ENCODE results near the gene MRPL53.
"Not testable (repeated sequence)": the region's sequence is repeated elsewhere in the genome, so short reads cannot be mapped to it uniquely, and the experiment has no call there.

Gene MRPL53

DNA sequence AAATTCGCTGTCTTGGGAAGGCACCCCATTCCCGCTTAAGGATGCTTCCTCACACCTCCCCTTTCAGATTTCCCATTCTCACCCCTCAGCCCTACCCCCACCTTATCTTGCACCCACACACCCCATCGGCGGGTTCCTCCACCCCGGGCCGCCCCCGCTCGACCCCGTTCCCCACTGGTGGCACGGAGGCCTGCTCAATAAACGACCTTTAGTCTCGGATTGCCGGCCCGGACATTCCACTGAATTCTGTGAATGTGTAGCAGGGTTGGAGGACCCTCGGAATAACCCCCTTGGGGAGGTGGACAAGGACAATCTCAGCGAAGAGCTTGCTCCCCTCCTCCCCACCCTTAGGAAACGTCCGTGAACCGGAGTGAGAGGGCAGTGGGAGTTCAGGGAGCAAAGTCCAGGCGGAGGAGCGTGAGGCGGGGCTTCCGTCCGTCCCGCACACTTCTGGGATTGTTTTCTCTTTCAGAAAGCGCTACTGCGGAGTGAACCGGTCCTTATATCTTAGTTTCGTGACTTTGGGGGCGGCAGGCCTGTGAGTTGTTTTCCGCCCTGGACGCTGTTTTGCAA is 29.8 kb upstream of the MRPL53 start:
- DNase-seq (ENCODE audit: low spot score) = peak; percentile 91

- DNase-seq (ENCODE audit: low spot score) = no peak
These were observed 29.0 kb upstream of the MRPL53 start for GRCh38 chr2:74501335-74502071.

GRCh38 chr2:74500578-74500946 is 28.1 kb upstream of the MRPL53 start:
- no peak for DNase-seq (ENCODE audit: low spot score)

GRCh38 chr2:74499940-74500577 is 27.6 kb upstream of the MRPL53 start:
- DNase-seq (ENCODE audit: low spot score) = no peak

DNA sequence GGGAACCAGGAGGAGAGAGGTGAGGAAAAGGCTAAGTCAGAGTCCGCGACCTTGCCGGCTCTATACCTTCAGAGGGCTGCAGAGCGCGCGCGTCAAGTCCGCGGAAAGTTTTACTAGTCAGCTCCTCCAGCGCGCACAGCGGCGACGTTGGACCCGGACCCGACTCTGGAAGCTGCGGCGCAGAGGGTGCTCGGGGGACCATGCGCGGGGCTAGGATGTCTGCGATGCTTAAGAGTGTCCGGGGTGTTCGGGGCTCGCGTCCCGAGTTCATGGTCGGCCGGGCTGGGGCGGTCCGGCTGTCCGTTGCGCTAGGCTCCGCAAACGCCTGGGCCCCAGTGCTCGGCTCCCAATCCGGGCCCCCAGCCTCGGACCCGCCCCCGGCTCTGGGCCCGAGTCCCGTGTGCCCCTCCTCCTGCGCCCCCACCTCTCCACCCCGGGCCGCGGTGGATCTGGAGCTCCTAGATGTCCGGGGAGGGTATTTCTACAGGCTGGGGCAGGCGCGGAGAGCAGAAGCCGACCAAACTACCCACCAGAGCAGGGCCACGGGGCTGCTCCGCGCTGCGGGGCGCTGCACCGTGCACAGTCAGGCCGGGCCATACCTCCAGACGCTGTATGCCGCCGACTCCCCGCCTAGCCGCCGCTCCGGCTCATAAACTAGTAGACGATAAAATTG is 26.9 kb upstream of the MRPL53 start, which contains the start of gene LBX2:
Gene LBX2, minus strand, starts transcription at position 337 of the 673 bp plus-strand sequence. Its CDS starts 66 bp downstream, at position 271.
- peak; percentile 56 for DNase-seq (ENCODE audit: low spot score)

DNA sequence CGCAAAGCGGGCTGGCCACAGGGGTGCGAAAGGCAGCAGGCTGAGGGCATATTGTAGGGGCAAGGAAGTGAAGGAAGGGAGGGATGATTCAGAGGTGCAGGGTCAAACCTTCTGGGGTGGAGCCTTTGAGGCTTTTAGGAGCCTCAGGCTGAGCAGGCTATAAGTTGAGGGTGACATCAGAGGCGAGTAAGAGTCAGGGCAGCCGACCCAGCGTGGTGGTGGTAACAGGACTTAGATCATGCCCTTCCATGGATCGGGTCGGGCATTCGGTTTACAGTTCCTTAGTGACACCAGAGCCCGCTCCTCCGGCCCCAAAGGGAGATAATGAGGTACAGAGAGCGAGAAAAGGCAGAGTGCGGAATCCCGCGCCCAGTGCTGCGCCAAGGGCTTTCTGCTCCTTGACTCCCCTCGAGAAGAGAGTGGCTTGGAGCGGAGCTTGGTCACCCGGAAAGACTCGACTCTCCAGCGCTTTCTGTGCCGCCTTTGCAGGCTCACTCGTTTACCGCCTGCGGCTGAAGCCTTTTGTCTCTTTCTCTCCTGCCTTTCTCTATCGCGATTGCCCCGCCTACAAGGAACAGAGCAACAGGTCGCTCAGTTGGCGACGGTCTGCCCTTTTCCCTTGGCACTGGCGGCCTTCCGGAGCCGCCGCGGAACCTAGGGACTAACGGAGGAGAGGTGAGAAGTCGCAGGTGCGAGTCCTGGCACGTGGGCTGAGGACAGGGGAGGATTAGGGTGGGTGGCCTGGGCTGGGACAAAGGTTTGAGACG is 26.2 kb upstream of the MRPL53 start:
- no peak for DNase-seq (ENCODE audit: low spot score)

GRCh38 chr2:74497777-74498499 is 25.5 kb upstream of the MRPL53 start:
- DNase-seq (ENCODE audit: low spot score) = no peak

DNA sequence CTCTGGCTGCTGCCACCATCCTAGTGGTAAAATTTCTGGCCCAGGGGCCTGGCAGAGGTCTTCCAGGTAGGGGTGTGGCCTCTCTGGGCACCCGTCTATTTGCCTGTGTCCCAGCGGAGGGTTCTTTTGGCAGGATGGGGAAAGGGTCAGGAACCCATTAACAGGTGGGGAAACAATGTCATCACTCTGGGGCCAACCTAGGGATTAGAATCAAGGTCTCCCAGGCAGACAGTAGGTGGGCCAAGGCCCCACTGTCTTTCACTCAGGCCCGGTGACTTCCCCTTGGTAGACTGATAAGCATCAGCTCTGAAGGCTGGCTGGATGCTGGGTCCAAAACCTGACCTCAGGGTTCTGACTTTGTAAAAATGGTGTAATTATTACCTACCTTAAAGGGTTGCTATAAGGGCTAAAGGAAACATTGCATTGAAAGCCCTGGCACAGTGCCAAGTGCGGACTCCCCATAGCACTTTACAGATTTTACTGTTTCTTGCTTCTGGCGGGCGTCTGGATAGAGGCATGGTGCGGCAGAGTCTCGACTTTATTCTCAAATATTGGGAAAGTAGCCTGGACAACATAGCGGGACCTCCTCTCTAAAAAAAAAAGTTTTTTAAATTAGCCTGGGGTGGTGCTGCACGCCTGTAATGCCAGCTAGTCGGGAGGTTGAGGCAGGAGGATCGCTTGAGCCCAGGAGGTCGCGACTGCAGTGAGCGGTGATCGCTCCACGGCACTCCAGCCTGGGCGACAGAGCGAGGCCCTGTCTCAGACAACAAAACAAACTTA is 24.7 kb upstream of the MRPL53 start:
- DNase-seq (ENCODE audit: low spot score) = no peak

DNA sequence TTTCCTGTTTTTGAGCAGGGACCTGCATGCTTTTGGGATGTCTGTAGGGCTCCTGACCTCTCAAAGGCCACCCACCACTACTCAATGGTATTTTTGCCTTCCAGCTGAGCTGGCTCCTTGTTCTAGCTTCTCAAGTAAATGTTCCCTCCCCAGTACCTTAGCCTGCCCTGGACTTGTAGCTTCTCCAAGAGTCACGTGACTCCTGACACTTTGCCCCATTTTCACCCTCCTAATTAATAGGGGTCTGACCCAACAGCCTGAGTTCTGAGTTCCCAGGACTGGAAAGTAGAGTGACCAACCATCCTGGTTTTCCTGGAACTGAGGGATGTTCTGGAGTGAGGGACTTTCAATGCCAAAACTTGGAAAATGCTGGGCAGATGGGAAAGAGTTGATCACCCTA is 23.0 kb upstream of the MRPL53 start:
- DNase-seq (ENCODE audit: low spot score) = no peak

- DNase-seq (ENCODE audit: low spot score) = no peak
These were observed 21.1 kb upstream of the MRPL53 start for GRCh38 chr2:74493546-74493945.

DNA sequence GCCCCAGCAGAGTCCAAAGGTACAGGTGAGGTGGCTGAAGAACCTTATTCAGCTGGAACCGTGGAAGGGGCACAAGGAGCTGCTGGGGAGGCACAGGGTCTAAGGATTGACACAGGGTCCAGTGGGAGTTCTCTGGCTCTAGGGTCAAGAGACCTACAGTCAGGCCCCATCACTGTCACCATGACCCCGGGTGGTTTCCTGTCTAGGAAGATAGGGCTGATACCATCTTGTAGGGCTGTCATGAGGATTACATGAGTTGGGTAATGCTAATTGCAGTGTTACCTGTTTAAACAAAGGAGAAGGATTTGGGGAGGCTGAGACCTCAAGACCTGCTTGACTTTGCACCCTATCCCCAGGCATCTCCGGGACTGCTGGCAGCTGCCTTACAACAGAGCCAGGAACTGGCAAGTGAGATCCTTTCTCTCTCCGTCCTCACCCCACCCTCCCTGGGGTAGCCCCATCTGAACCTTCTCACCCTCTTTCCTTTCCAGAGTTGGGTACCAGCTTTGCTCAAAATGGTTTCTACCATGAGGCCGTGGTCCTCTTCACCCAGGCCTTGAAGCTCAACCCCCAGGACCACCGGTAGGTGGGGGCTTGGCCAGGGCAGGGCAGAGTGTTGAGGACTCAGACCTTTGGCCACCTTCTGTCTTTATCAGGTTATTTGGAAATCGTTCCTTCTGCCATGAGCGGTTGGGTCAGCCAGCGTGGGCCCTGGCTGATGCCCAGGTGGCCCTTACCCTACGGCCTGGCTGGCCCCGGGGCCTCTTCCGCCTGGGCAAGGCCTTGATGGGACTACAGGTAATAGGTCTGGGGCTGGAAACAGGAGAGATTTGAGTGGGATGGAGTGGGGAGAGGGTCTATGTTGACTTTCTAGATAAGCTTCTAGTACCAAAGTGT is 19.4 kb upstream of the MRPL53 start:
- no peak for DNase-seq (ENCODE audit: low spot score)

GRCh38 chr2:74489906-74490305 is 17.4 kb upstream of the MRPL53 start:
- no peak for DNase-seq (ENCODE audit: low spot score)

DNA sequence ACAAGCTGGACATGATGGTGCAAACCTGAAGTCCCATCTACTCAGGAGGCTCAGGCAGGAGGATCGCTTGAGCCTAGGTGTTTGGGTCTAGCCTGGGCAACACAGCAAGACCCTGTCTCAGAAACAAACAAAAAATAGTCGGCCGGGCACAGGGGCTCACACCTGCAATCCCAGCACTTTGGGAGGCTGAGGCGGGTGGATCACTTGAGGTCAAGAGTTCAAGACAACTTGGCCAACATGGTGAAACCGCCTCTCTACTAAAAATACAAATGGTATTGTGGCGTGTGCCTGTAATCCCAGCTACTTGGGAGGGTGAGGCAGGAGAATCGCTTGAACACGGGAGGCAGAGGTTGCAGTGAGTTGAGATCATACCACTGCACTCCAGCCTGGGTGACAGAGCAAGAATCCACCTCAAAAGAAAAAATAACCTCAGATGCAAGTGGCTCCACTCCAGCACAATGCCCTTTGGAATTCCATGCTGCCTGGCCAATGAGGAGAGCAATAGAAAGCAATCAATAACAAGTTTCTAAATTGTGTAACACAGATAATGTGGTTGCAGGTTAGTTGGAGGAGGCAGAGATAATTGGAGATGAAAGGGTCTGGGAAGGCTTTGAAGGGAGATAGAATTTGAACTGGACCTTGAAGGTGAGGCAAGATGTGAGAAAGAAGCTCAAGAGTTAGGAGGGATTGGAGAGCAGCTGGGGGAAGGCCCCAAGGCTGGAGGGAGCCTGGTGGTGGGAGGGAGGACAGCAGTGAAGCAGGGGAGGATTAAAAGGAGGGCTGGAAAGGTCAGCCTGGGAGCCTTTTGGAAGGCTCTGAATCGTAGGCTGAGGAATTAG is 16.4 kb upstream of the MRPL53 start:
- DNase-seq (ENCODE audit: low spot score) = no peak

DNA sequence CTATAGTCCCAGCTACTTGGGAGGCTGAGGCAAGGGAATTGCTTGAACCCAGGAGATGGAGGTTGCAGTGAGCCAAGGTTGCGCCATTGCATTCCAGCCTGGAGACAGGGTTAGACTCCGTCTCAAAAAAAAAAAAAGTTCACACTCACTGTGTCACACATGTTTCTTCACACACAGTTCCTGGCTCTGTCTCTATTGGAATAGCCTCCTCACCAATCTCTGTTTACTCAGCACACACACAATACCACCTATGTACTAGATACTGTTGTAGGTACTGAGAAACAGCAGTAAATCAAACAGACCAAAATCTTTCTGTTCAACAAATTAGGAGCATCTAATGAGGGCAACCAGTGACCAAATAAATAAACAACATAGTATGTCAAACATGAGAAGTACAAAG is 13.7 kb upstream of the MRPL53 start:
- DNase-seq (ENCODE audit: low spot score) = no peak

- not testable (repeated sequence) for DNase-seq (ENCODE audit: low spot score)
These were observed 11.2 kb upstream of the MRPL53 start for GRCh38 chr2:74483675-74484164.

DNA sequence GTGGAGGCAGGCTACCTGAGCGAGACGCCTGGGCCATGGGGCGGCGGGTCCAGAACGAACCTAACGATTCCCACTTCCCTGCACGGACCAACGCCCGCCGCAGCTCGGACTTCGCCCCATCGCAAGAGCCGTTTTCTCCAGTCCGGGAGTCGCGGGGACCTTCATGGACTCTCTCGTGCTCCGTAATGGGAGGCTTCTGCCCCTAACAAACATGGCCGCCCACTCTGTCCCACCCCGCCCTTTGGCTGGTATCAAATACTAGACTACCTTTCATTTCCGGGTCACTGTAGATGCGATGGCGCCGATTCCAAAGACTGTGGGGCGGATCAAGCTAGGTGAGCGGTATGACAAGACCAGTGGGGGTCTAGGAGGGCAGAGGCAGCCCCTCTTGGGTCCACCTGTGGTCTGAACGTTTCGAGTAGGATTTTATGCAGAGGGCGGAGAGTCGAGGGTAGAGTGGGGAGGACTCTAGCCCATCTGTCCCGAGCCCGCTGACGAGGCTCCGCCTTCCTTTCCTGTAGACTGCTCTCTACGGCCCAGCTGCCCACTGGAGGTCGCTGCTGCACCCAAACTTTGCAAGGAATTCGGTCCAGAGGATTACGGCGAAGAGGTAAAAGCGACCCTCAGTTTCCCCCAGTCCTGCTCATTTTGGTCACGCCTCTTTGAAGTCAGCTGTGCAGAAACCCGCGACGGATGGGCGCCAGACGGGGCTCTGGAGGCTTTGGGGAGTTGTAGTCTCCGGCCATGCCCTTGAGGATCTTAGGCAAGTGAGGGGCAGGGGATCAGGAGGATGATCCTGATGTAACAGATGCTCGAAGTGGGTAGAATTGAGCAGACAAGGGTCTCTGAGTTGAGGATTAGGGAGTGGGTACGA is 10.6 kb upstream of the MRPL53 start, which contains the start of the genes CCDC142 and TTC31:
Gene CCDC142, minus strand, starts transcription at position 198 of the 874 bp plus-strand sequence. Its CDS starts 161 bp downstream, at position 37.
Gene TTC31, plus strand, starts transcription at position 281 of the 874 bp plus-strand sequence. Its CDS starts 15 bp downstream, at position 296.
- DNase-seq (ENCODE audit: low spot score) = peak; percentile 79
